HepG2 (cell line): ENCODE data around the gene GIMAP7.

Experiments
- EZH2 ChIP-seq: conservative IDR thresholded peaks from 2 replicates; pipeline ENCODE4 v1.6.1; 2012; ENCODE audit warnings: mild to moderate bottlenecking, low read depth, low read length, moderate library complexity
- GPN1 ChIP-seq: sonication (generic); formaldehyde crosslinking; IDR thresholded peaks from 2 replicates; pipeline ENCODE4 v1.5.1; 2020; ENCODE audit warnings: missing genetic modification reagents, borderline replicate concordance
- ZNF558 ChIP-seq: sonication (generic); formaldehyde crosslinking; IDR thresholded peaks from 2 replicates; pipeline ENCODE4 v1.9.0; 2022; ENCODE audit warnings: mild to moderate bottlenecking, missing genetic modification reagents, borderline replicate concordance
- TF ChIP-seq, protein P1 (sequence below): sonication (generic); formaldehyde crosslinking; IDR thresholded peaks from 2 replicates; pipeline ENCODE4 v1.4.0; 2020; ENCODE audit warnings: missing genetic modification reagents
- TF ChIP-seq, protein P2 (sequence below): IDR thresholded peaks from 2 replicates; pipeline ENCODE4 v1.6.1; 2012; ENCODE audit warnings: inconsistent platforms

DNA sequence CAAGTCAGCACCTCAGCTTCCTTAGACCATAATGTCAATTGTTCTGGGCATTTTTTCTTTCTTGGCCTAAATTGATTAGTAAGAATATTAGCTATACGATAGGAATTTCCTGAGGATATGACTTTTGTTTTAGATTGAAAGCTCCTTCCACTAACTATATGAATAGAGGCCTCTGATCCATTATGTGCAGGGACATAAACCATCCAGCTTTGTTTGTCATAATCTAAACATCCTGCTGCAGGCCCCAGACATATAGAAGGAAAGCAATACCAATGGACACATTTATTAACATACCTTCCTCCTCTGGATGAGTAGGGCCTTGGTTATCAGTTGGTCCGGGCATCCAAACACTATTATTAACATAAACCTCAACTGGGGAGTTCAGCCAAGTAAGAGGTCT, 48.2 kb downstream of the GIMAP7 start:
- TF ChIP-seq, protein P1, sequence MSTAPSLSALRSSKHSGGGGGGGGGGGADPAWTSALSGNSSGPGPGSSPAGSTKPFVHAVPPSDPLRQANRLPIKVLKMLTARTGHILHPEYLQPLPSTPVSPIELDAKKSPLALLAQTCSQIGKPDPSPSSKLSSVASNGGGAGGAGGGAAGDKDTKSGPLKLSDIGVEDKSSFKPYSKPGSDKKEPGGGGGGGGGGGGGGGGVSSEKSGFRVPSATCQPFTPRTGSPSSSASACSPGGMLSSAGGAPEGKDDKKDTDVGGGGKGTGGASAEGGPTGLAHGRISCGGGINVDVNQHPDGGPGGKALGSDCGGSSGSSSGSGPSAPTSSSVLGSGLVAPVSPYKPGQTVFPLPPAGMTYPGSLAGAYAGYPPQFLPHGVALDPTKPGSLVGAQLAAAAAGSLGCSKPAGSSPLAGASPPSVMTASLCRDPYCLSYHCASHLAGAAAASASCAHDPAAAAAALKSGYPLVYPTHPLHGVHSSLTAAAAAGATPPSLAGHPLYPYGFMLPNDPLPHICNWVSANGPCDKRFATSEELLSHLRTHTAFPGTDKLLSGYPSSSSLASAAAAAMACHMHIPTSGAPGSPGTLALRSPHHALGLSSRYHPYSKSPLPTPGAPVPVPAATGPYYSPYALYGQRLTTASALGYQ, result no peak
- TF ChIP-seq GPN1 (CRISPR knock-in tag), result no peak
- no peak for TF ChIP-seq EZH2
- TF ChIP-seq ZNF558 (CRISPR knock-in tag), result no peak
- TF ChIP-seq, protein P2, sequence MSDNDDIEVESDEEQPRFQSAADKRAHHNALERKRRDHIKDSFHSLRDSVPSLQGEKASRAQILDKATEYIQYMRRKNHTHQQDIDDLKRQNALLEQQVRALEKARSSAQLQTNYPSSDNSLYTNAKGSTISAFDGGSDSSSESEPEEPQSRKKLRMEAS, result no peak
